HFFc6 (cell line): ENCODE results near the gene PSMD14. TPM values are rescaled to one million over a fixed set of nuclear protein-coding genes. Genes with fewer than 3 reads are reported as not detected.

Experiments used
- DNase-seq: peaks from one replicate; pipeline ENCODE4 v3.0.0-alpha.2; 2018
- H3K27ac Mint-ChIP-seq: 2 replicates; pipeline ENCODE4 v1.8.0; 2020; ENCODE audit warnings: mild to moderate bottlenecking, mixed read lengths
- H3K27me3 Mint-ChIP-seq: 2 replicates; pipeline ENCODE4 v1.8.0; 2021; ENCODE audit warnings: mild to moderate bottlenecking, moderate library complexity, mixed read lengths; ENCODE audit not compliant: insufficient read depth
- H3K36me3 Mint-ChIP-seq: 2 replicates; pipeline ENCODE4 v1.8.0; 2021; ENCODE audit warnings: low read depth, mixed read lengths
- H3K4me1 Mint-ChIP-seq: 2 replicates; pipeline ENCODE4 v1.8.0; 2020; ENCODE audit warnings: low read depth, mixed read lengths
- H3K4me3 Mint-ChIP-seq: 2 replicates; pipeline ENCODE4 v1.8.0; 2020; ENCODE audit warnings: mild to moderate bottlenecking, moderate library complexity, mixed read lengths
- H3K9me3 Mint-ChIP-seq: 2 replicates; pipeline ENCODE4 v1.8.0; 2020; ENCODE audit warnings: mild to moderate bottlenecking, mixed read lengths
- CTCF ChIP-seq: fragments of 200-600 bp; sonication (generic); IDR thresholded peaks from 2 replicates; pipeline ENCODE4 v1.5.0; 2021; ENCODE audit warnings: antibody characterized with exemption, mild to moderate bottlenecking
- total RNA-seq, 6 experiments: library from RNA; stranded (reverse); fragmentation: NEBNext Ultra II Directional; extraction: Animal tissue kit (Norgen Biotek cat#: 25700); gene quantifications; 2 replicates in 1 of 6; 3 replicates in 5 of 6; pipeline ENCODE4 v1.2.3, GENCODE V29; 2021

PSMD14 gene
- total RNA-seq, 6 experiments from 2014 or later: 74.7 to 88.8 (median 78.7) TPM

GRCh38 chr2:161379740-161380139 lies 71.5 kb downstream of the PSMD14 start:
- Mint-ChIP-seq H3K36me3 (no peaks in the 10 kb centered on the region; the same call in 1 of the 2 replicates), H3K4me1 (peaks cover 5% of the 10 kb centered on the region), H3K9me3 (no peaks in the 10 kb centered on the region), H3K27me3 (no peaks in the 10 kb centered on the region), H3K4me3 (no peak overlapping the region), H3K27ac (no peak overlapping the region)
- DNase-seq: no peak
- no peak for TF ChIP-seq CTCF

GRCh38 chr2:161381546-161381945 lies 73.3 kb downstream of the PSMD14 start:
- no peak overlapping the region for H3K27ac Mint-ChIP-seq
- no peaks in the 10 kb centered on the region for H3K9me3 Mint-ChIP-seq
- H3K4me1 Mint-ChIP-seq: no peaks in the 10 kb centered on the region; the same call in 1 of the 2 replicates
- H3K36me3 Mint-ChIP-seq: no peaks in the 10 kb centered on the region; the same call in 1 of the 2 replicates
- H3K4me3 Mint-ChIP-seq: no peak overlapping the region
- no peak for DNase-seq
- no peaks in the 10 kb centered on the region for H3K27me3 Mint-ChIP-seq
- TF ChIP-seq CTCF: no peak

DNA sequence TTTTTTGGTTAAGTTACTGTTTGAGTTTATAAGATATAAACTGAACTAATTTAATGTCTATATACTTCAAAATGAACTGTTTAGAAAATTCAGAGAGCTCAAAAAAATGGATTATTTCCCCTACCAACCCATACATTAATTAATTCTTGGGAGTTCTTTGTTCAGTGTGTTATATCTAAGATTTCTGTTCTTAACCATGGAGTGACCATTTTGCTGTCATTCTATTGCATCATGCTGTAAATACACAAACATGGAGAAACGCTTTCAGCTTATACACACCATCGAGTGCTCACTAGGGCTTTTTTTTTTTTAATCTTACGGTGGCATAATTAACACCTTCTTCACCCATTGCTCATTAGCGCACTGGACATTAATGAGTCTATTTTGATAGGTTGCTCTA lies 74.5 kb downstream of the PSMD14 start:
- Mint-ChIP-seq H3K36me3 (no peaks in the 10 kb centered on the region; the same call in 1 of the 2 replicates), H3K4me1 (no peaks in the 10 kb centered on the region; the same call in 1 of the 2 replicates), H3K4me3 (no peak overlapping the region), H3K9me3 (no peaks in the 10 kb centered on the region), H3K27me3 (no peaks in the 10 kb centered on the region), H3K27ac (no peak overlapping the region)
- no peak for TF ChIP-seq CTCF
- DNase-seq: no peak

DNA sequence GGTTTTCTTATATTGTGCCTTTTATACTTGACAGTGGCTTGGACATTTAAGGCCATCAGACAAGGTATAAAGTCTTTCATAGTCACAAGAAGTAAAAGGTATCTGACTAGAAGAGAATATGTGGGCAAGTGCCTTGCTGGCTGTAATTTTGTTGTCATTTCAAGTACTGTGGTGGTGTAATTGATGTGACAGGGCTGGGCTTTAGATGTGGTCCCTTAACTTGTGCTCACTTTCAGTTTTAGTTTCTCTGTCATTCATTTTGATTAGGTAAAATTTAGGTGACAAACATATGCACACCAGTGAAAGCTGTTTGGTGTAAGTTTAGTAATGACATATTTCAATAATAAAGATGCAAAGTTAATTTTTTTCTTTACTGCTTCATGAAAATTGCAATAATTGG lies 76.6 kb downstream of the PSMD14 start:
- Mint-ChIP-seq H3K36me3 (no peaks in the 10 kb centered on the region), H3K27me3 (no peaks in the 10 kb centered on the region), H3K9me3 (no peaks in the 10 kb centered on the region), H3K4me3 (no peak overlapping the region), H3K4me1 (no peaks in the 10 kb centered on the region; the same call in 1 of the 2 replicates), H3K27ac (no peak overlapping the region)
- TF ChIP-seq CTCF: no peak
- no peak for DNase-seq

GRCh38 chr2:161386228-161386824 lies 78.1 kb downstream of the PSMD14 start:
- Mint-ChIP-seq H3K27ac (no peak overlapping the region), H3K36me3 (no peaks in the 10 kb centered on the region)

More at GRCh38 chr2:161386228-161386824, 78.1 kb downstream of the PSMD14 start:
- no peak for DNase-seq
- no peaks in the 10 kb centered on the region for H3K27me3 Mint-ChIP-seq
- no peaks in the 10 kb centered on the region for H3K9me3 Mint-ChIP-seq
- TF ChIP-seq CTCF: no peak
- H3K4me3 Mint-ChIP-seq: no peak overlapping the region
- no peaks in the 10 kb centered on the region; the same call in 1 of the 2 replicates for H3K4me1 Mint-ChIP-seq
